GM23248 (cell line): ENCODE data around the gene GCSH.

Experiments
- EZH2 ChIP-seq: fragments of 200-600 bp; sonication (generic); IDR thresholded peaks from 2 replicates; pipeline ENCODE4 v1.6.1; 2018; ENCODE audit warnings: antibody characterized with exemption, mild to moderate bottlenecking; ENCODE audit not compliant: insufficient read depth, poor library complexity, severe bottlenecking
- EZH2phosphoT487 ChIP-seq: fragments of 200-600 bp; sonication (generic); IDR thresholded peaks from 2 replicates; pipeline ENCODE4 v1.6.1; 2018; ENCODE audit warnings: antibody characterized with exemption, moderate library complexity, mild to moderate bottlenecking, low read depth; ENCODE audit not compliant: insufficient read depth

DNA sequence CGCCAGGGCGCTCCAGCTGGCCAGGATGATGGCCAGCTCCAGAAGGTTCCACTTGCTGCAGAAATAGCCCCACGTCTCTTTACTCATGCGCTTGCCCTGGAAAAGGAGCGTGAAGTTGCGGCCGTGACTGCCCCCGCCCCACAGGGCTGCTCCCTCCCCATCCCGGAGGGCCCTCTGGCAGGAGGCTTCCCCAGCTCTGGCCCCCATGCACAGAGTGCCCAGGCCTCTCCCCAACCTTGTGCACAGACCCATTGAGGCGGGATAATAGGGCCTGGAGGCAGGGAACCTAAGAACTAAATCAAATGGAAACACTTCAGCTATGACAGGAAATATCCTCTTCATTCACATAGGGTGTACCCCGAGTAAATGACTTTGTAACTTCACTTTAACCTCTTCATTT, 21.2 kb upstream of the GCSH start:
- no peak for TF ChIP-seq EZH2
- no peak for TF ChIP-seq EZH2phosphoT487
